Mammary epithelial cell (primary cell): ENCODE data around the gene CDH20.

ENCODE experiments used
- CTCF ChIP-seq, 2 donors: IDR thresholded peaks in 1 of 2; conservative IDR thresholded peaks in 1 of 2; 2 replicates each; pipeline ENCODE4 v1.5.1; 2011 to 2012; ENCODE audit warnings: inconsistent platforms in 2 of 2, low read length in 2 of 2, mild to moderate bottlenecking in 2 of 2, control low read depth in 1 of 2, low read depth in 1 of 2; ENCODE audit not compliant: insufficient read depth in 1 of 2; ENCODE audit errors: extremely low read depth in 1 of 2
- EZH2 ChIP-seq: IDR thresholded peaks from 2 replicates; pipeline ENCODE4 v1.6.1; 2012; ENCODE audit warnings: low read length, inconsistent platforms, borderline replicate concordance

GRCh38 chr18:61546590-61546989, 213.4 kb downstream of the CDH20 start:
- TF ChIP-seq EZH2 (no peak), CTCF (conservative IDR thresholded peaks at IDR 0.05 in 1 of 2, IDR thresholded peaks at IDR 0.05 in 1 of 2; ENCODE audit: extremely low read depth in 1 of 2, insufficient read depth in 1 of 2, low read depth in 1 of 2, low read length in 2 of 2) (no peak)
